Activated T-cell treated with anti-CD3 and anti-CD28 coated beads for 24 hours (primary cell): ENCODE data around the gene IRF7.

Source experiments
- DNase-seq: peaks from one replicate; pipeline ENCODE4 v3.0.0-alpha.2; 2020; ENCODE audit warnings: low read depth

IRF7 gene

DNA sequence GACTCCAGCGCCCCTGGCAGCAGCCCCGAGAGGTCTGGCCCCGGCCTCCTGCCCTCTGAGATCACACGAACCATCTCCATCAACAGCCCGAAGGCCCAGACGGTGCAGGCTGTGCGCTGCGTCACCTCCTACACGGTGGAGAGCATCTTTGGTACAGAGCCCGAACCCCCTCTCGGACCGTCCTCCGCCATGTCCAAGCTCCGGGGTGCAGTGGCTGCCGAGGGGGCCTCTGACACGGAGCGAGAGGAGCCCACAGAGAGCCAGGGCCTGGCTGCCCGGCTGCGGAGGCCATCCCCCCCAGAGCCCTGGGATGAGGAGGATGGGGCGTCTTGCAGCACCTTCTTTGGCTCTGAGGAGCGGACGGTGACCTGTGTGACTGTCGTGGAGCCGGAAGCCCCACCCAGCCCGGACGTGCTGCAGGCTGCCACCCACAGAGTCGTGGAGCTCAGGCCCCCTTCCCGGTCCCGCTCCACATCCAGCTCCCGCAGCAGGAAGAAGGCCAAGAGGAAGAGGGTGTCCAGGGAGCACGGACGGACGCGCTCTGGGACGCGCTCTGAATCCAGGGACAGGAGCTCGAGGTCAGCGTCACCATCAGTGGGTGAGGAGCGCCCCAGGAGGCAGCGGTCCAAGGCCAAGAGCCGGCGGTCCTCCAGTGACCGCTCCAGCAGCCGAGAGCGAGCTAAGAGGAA, 7.6 kb downstream of the IRF7 start:
- no peak for DNase-seq

DNA sequence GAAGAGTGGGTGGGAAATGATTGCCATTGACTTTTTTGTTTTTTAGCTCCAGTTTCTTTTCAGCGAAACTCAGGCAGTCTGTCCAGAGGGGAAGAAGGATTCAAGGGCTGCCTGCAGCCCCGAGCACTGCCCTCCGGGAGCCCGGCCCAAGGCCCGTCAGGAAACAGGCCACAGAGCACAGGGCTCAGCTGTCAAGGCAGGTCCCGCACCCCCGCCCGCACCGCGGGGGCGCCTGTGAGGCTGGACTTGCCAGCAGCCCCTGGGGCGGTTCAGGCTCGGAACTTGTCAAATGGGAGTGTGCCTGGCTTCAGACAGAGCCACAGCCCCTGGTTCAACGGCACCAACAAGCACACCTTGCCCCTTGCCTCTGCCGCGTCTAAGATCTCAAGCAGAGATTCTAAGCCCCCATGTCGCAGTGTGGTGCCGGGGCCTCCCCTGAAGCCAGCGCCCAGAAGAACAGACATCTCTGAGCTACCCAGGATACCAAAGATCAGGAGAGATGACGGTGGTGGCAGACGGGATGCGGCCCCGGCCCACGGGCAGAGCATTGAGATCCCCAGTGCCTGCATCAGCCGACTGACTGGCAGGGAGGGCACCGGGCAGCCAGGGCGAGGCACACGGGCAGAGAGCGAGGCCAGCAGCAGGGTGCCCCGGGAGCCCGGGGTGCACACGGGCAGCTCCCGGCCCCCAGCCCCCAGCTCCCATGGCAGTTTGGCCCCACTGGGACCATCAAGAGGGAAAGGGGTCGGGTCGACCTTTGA, 8.6 kb downstream of the IRF7 start:
- DNase-seq, result no peak

DNA sequence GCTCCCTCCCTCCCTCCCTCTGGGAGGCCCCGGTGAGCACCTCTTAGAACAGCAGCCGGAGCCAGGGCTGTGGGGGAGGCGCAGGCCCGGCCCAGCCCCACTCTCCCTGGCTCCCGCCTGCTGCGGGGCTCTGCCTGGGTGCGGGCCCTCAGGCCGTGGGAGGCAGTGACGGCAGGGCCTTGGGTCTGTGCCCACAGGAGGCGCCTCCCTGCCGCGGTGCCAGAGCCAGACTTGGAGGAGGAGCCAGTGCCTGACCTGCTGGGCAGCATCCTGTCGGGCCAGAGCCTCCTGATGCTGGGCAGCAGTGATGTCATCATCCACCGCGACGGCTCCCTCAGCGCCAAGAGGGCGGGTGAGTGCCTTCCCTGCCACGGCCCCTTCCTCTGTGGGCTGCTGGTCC, 9.5 kb downstream of the IRF7 start:
- DNase-seq, result no peak

DNA sequence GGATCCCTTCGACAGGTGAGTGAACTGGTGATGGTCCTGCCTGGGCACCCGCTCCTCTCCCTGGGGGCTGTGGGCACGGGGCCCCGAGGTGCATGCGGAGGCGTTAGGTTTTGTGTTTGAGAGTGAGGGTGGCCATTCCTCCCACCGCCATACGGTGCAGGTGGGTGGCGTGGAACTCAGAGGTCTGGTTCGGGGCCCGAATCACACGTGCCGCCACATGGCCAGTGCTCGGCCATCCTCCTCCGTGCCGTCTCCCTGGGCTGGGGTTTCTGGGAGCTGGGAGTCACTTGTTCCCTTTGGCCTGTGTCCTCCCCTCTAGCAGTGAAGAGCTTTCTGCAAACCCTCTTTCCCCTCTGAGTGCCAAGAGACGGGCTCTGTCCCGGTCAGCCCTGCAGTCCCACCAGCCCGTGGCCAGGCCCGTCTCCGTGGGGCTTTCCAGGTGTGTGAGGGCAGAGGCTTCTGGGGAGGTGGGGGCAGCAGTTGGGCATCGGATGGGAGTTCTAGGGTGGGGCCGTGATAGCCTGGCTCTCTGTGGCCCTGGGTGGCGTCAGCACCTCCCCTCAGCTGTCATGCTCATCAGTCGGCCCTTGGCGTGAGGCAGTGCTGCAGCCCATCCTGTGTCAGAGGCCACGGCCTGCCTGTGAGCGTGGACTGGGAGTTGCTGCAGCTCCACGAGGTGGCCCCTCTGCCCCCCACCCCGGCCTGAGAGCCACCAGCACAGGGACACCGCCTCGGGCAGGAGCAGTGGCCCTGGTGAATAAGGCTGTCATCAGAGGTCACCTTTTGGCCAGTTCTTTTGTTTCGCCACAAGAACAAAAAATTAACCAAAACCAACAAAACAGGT, 10.2 kb downstream of the IRF7 start:
- no peak for DNase-seq

DNA sequence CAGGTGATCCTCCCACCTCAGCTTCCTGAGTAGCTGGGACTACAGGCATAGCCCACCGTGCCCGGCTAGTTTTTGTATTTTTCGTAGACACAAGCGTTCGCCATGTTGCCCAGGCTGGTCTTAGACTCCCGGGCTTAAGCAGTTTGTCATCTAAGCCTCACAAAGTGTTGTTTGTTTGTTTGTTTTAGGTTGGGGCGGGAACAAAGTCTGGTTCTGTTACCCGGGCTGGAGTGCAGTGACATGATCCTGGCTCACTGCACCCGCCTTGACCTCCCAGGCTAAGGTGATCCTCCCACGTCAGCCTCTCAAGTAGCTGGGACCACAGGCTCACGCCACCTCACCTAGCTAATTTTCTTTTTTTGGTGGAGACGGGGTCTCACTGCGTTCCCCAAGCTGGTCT, 12.6 kb downstream of the IRF7 start:
- DNase-seq, result no peak

DNA sequence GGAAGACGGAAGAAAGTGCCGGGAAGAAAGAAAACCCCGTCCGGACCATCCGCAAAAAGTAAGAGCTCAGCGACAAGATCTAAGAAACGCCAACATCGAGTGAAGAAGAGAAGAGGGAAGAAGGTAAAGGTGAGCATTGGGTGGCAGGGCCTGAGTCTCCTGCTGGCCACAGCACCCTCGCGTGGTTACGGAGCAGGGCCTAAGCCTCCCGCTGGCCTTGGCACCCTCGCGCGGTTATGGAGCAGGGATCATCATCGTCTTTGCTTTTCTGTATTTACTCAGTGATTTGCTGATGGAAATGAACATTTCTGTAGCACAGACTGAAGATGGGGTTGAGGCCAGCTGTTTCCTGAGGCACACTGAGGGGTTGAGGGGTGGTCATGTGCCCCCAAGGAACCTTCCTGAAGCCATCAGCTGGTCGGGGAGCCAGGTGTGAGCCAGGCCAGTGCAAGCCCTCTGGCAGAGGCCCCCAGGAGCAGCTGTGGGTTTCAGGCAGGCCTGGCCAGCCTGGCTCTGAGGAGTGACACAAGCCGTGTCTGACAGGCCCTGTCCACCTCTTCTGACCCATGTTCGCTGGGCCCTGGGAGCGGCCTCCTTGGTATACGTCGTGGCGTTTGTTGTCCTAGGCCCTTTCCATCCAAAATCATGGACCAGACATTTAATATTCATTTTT, 14.0 kb downstream of the IRF7 start:
- DNase-seq, result no peak

DNA sequence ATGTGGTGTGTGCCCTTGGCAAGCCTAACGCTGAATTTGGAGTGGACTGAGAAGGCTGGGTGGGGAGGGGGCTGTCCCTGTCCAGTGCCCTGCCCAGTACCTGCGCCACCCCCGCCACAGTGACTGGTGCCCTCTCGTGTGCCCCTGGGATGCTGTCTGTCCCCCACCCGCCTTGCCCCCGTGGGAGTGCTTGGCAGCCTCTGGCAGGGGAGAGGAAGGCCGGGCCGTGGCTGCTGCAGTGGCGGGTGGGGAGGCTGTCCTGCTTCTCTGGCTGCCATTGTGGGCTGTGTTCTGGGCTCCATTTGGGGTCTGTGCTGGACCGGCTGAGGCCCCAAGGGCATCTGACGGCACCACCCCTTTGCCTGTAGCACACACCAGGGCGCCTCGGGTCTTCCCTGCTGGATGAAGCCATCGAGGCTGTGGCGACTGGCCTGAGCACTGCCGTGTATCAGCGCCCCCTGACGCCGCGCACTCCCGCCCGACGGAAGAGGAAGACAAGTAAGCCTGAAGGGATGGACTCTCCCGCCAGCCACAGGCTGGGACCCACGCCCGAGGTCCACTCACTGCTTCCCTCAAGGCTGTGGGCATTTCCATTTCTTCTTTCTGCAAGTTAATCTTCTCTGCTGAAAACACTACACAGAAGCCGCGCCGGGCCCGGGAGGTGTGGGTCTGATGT, 17.6 kb downstream of the IRF7 start:
- DNase-seq, result no peak

DNA sequence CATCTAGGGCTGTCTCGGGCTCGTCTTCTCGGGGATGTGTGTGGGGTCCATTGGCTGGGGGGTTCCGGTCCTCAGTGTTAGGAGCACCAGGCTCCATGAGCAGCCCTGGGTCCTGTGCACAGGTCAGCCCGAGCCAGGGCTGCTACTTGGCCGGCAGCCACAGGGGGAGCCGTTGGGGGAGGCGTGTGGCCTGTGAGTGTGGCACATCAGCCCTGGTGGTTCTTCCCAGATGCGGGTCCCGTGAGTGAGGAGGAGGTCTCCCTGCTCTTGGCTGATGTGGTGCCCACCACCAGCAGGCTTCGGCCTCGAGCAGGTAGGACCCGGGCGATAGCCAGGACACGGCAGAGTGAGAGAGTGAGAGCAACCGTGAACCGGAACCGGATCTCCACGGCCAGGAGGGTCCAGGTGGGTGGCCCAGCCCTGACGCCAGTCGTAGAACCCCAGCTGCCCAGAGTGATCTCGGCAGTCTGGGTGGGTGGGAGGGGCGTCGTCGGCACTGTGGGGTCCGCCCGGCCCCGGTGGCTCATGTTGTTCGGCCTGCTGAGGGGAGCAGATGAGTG, 18.5 kb downstream of the IRF7 start:
- DNase-seq, result no peak

DNA sequence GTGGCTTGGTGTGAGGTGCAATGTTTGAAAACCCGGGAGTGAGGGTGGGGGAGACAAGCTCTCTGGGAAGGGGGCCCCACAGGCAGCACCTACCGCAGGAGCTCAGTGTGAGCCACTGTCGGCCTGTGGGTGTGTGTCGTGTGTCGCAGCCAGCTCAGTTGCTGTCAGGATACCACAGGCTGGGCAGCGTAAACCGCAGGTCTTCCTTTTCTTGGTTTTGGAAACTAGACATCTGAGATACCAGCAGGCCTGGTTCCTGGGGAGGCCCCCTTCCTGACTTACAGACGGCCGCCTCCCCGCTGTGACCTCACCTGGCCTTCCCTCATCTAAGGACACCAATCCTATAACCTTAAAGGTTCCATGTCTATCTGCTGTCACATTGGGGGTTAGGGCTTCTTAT, 19.4 kb downstream of the IRF7 start:
- no peak for DNase-seq

DNA sequence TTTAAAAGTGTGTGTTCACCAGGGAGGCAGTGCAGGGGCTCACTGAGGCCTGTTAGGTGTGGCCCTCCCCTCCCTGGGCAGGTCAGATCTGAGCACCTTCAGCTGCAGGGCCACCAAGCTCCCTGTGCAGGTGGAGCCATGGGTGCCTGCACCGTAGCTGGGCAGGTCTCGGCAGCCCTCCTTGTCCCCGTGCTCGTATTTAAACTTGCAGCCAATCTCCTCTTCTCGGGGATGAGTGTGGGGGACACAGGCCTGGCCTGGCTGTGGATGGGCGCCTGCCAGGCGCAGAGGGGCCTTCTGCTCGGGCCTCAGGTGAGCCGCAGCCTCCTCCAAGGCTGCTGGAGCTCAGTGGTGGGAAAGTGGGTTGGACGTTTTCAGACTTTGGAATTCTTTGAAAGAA, 20.4 kb downstream of the IRF7 start:
- DNase-seq, result no peak

DNA sequence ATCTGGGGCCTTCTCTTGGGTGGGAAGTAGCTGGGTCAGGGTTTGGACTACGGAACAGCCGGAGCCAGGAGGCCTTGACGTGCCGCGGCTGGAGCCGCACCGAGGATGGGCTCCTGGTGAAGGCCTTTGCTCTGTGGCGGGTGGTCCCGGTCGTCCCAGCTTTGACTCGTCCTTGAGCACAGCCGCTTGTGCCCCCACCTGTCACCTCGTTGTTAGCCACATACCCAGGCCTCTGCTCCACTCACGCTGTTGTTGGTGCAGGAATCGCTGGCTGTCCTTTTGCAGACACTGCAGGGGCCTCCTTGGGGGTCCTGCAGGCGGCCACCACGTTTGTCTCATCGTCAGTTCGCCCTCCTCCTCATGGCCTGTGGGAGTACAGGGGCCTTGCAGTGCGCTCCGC, 22.4 kb downstream of the IRF7 start:
- DNase-seq, result no peak

DNA sequence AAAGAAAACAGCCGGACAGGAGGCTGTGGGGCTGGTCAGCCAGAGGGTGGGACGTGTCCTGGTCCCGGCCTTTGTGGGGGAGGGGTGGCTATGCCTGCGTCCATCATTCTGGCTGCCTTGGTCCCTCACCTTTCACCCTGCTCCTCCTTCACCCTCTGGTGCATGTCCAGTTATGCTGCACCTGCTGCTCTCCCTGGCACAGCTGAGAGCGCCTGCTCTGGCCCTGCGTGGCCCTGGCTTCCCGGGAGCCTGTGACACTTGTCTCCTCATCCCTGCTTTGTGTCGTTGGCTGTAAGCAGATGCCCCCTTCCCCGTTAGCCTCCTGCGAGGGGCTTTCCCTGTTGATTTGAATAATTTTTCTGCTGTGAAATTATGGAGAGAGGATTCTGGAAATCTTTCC, 22.8 kb downstream of the IRF7 start:
- DNase-seq, result no peak

DNA sequence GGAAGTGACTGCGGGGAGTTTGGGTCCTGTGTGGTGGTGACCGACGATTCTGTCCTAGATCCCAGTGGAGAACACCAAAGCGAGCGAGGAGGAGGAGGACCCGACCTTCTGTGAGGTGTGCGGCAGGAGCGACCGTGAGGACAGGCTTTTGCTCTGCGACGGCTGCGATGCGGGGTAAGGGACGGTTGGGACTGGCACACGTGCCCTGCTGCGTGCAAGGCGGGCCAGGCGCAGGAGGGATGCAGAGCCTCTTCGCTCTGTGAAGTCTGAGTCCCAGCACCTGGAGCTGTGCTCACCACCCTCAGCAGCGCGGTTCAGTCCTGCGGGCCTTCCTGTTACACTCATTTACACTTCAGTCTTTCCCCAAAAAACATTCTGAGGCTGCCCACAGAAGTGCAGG, 23.2 kb downstream of the IRF7 start:
- DNase-seq, result no peak

DNA sequence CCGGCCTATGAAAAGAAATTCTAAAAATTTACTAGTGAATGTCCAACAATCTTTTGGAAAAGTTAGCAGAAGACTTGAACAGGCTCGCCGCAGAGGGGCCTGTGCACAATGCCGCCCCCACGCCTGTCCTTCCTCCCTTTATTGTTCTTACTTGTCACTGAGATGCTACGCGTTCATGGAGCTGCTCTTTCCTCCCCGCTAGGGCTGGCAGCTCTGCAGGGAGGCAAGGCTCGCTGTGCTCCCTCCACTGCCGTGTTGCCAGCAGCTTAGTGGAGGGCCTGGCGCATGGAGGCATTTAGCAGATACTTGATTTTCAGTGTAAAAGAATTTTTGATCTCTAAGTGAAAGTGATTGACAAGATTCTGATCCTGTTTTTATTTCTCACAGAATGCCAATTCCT, 24.8 kb downstream of the IRF7 start:
- DNase-seq, result no peak

DNA sequence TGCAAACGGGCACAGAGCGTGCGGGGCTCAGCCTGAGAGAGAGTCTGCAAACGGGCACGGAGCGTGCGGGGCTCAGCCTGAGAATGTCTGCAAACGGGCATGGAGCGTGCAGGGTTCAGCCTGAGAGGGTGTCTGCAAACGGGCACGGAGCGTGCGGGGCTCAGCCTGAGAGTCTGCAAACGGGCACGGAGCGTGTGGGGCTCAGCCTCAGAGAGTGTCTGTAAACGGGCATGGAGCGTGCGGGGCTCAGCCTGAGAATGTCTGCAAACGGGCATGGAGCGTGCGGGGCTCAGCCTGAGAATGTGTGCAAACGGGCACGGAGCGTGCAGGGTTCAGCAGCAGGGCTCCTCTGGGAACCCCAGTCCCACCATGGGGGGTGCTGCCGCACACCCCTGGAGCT, 26.0 kb downstream of the IRF7 start:
- DNase-seq, result no peak

DNA sequence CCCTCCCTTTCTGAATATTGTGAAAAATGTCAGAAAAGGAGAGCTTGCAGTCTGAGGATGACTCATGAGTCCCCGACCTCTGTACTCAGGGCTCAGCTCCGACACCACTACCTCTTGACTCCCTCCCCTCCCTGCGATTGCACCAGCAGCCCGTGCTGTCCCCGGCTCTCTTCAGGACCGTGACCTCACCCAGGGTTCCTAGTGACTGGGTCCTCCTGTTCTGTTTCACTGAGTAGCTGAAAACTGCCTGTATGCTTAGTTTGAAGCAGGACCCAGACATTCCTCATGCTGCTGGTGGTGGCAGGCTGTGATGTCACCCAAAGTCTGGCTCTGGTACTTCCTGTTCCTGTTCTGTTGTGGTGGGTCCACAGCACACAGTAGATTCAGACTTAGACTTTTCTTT, 27.8 kb downstream of the IRF7 start:
- peak; percentile 55 for DNase-seq

DNA sequence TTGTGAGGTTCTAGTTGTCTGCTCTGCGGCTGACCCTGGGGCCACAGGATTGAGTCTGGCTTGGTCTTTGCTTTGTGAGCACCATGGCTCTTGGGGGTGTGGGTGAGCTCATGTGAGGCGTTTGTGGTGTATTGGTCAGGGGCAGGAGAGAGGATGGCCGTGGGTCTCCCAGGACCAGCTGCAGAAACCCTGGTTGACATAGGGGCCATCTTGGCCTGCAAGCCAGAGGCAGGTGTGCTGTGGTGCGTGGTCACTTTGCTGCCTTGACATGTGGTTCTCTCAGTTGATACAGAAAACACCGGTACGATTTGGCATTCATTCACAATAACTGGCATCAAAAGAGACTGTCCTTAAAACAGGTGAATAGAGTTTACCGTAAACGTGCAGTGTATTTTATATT, 28.2 kb downstream of the IRF7 start:
- DNase-seq, result no peak

DNA sequence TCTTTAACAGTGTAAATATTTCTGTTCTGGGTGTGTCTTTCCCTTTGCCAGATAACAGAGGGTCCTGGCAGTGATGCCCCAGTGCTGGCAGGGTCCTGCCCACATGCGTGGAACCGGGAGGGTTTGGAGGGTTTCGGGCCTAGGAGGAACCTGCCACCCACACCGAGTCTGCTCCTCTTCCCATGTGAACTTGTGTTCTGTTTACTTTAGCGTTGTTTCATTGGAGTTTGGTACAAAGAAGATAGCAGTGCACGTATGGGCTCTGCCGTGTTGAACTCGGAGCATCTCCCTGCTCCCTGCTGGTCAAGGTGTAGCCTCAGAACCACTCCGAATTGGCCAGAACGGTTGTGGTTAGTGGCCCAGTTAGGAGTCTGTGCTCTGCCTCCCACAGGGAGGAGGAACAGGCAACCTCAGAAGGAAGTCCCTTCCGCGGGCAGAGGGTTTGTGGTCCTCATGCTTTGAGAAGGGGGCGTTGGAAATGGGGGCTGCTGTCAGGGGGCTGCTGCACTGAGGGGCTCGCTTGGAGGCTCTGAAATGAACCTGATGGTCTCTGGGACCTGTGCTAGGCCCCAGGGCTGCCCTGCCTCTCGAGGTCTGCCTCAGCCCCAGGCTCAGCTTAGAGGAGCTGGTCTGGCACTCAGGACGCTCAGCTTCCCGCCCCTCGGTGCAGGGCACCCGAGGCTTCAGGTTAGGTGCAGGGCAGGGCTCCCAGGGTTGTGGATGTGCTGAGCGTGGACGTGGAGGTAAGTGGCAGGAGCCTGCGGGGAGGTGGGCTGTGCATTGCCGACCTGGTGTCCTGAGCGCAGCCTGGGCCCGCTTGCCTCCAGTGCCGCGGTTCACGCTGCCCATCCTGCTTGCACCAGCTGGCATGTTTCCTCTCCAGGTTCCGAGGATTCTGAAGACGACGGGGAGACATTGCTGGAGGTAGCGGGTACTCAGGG, 29.1 kb downstream of the IRF7 start:
- DNase-seq, result no peak

DNA sequence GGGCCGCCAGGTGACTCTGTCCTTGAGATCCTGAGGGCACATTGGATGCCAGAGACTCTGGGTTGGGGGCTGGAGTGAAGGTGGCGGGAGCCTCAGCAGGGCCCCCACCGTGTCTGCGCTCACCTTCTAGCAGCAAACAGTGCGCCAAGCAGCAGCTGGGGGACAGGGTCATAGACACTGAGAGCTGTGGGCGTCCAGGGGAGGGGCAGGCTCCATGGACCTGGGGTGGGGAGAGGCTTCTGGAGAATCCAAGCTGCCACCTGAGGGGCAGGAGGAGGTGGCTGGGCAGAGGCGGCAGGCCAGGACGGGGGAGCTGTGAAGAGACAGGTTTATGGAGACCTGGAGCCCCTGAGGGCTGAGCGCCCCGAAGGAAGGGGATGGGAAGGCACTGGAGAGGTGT, 31.5 kb downstream of the IRF7 start:
- DNase-seq, result no peak

DNA sequence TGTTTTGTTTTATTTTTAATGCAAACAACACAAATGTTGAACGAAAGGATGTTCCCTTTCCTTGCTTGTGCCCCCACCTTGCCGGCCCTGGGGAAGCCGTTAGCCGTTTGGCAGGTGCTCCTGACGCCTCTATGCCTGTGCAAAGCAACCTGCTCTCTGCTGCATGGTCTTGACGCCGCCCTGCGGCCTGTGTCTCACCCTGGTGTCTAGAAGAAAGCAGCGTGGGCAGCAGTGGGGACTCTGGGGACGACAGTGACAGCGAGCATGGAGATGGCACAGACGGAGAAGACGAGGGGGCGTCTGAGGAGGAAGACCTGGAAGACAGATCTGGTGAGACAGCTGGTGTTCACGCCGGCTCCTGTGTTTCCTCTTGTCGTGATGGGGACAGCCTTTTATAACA, 34.0 kb downstream of the IRF7 start:
- DNase-seq, result no peak
